GM19438 (cell line): Measurements from ENCODE around the gene PSME1.

Experiments used
- ATAC-seq: cut with Tn5 transposase; IDR thresholded peaks from one replicate; pipeline ENCODE4 v1.9.1; 2021; ENCODE audit warnings: low read depth; ENCODE audit not compliant: unreplicated experiment

Gene PSME1

GRCh38 chr14:24145690-24146452 lies 9.9 kb downstream of the PSME1 start:
- ATAC-seq, result no peak

DNA sequence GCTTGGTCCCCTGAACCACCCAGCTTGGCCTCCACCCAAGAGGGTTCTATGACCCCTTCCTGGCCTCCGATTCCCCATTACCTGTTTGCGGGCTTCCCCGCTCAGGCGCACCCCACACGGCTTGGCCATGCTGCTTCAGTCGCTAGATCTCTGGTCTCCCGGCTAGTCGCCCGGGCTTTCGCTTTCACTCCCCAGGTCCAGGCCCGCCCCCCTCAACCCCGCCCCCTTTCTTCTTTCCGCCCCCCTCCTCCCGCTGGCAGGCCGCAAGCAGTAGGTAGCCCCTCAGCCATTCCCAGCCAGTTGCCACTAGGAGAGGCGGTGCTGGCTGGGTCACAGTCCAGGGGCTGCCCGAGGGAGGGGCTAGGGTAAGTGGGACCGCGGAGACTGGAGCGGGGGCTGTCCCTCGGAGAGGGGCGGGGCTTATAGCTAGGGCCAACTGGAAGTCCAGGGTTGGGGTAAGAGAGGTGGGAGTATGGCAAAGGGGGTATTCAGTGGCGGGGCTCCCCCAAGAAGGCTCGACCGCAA lies 10.5 kb downstream of the PSME1 start, which contains the start of gene PSME2:
TSS of gene PSME2 (minus strand) at position 158 of the 525 bp plus-strand sequence. CDS start at position 129, 29 bp downstream.
- peak; percentile 59 for ATAC-seq

- ATAC-seq, result peak; percentile 82
Measured at GRCh38 chr14:24146978-24147760, 11.2 kb downstream of the PSME1 start, which contains the start of gene RNF31. Gene RNF31, plus strand, starts transcription at chr14:24147498. Its CDS starts 201 bp downstream, at chr14:24147699.

GRCh38 chr14:24147761-24148428 lies 11.9 kb downstream of the PSME1 start:
- ATAC-seq, result no peak

DNA sequence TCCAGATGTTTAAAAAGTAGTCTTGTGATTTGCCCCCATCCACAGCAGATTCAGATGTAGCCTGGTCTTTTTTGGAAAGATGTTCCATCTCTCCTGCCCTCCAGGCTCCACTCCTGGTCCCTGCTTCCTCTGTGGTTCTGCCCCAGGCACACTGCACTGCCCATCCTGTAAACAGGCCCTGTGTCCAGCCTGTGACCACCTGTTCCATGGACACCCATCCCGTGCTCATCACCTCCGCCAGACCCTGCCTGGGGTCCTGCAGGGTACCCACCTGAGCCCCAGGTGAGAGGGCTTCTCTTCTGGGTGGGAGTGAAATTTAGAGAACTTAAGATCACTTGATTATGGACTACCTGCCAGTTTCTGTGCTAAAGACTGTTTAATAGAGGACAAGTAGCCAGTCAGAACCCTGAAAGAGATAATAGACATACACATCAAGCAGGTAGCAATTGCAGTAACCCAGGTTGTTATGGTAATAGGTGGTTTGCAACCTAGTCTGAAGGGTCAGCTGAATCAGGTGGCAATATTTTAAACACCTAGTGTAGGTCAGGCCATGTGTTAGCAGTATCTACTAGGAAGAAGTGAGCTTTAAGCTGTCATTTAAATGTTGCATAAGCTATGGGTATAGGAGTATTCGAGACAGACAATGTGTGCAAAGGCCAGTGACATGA lies 13.4 kb downstream of the PSME1 start:
- no peak for ATAC-seq

- no peak for ATAC-seq
Measured at GRCh38 chr14:24150061-24150460, 14.1 kb downstream of the PSME1 start.

GRCh38 chr14:24150567-24150966 lies 14.6 kb downstream of the PSME1 start:
- no peak for ATAC-seq

DNA sequence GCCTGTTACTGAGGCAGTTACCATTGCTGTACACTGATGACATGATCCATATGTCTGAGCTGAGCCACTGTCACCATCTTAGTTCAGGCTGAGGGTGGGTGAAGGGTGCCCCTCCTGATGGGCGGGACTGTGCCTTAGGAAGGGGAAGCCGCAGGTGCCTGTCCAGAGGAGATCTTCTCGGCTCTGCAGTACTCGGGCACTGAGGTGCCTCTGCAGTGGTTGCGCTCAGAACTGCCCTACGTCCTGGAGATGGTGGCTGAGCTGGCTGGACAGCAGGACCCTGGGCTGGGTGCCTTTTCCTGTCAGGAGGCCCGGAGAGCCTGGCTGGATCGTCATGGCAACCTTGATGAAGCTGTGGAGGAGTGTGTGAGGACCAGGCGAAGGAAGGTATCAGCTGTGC lies 15.0 kb downstream of the PSME1 start:
- no peak for ATAC-seq

DNA sequence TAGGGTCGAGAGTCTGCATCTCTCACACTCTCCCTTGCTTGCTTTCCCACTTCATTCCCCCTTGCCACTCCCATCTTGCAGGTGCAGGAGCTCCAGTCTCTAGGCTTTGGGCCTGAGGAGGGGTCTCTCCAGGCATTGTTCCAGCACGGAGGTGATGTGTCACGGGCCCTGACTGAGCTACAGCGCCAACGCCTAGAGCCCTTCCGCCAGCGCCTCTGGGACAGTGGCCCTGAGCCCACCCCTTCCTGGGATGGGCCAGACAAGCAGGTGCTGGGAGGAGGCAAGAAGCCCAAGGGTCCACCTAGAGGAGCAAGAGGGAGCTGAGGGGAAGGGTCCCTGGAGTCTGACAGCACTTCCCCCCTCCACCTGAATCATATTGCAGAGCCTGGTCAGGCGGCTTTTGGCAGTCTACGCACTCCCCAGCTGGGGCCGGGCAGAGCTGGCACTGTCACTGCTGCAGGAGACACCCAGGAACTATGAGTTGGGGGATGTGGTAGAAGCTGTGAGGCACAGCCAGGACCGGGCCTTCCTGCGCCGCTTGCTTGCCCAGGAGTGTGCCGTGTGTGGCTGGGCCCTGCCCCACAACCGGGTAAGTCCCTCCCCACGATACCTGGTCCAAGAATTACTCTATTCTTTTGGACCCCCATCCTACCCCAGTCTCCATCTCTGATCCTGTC lies 15.5 kb downstream of the PSME1 start:
- no peak for ATAC-seq

- ATAC-seq, result no peak
Measured at GRCh38 chr14:24155100-24155499, 19.1 kb downstream of the PSME1 start.

- no peak for ATAC-seq
Measured at GRCh38 chr14:24156840-24157239, 20.8 kb downstream of the PSME1 start.

DNA sequence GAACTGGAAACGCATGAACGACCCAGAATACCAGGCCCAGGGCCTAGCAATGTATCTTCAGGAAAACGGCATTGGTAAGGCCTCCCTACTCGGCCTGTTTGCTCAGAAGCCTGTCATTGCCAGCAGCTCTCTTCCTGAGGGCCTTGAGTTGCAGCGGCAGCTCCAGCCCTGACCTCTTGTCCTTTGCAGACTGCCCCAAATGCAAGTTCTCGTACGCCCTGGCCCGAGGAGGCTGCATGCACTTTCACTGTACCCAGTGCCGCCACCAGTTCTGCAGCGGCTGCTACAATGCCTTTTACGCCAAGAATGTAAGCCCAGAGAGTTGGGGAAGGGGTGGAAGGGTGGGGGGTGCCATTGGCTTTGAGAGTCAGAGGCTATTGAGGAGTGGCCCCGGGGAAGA lies 21.3 kb downstream of the PSME1 start:
- ATAC-seq, result no peak

GRCh38 chr14:24159777-24160498 lies 23.9 kb downstream of the PSME1 start:
- ATAC-seq, result no peak

DNA sequence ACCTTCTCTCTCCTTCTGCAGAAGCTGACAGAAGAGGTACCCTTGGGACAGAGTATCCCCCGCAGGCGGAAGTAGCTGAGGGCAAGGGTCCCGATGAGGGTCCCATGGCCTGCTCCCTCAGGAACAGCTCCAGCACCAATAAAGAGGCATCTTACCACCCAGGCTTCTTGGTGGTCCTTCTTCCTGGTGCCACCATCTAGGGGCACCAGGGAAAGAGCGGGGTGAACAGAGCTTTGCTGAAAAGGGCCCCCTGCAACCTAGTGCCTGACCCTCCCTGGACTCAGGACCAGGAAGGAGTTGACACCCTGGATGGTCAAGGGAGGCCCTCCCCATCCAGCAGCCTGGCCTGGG lies 24.5 kb downstream of the PSME1 start:
- no peak for ATAC-seq

- peak; percentile 81 for ATAC-seq
Measured at GRCh38 chr14:24160850-24161804, 25.1 kb downstream of the PSME1 start, which contains the start of gene IRF9. Gene IRF9, plus strand, starts transcription at chr14:24161265. Its CDS starts 880 bp downstream, at chr14:24162145.

GRCh38 chr14:24162093-24162492 lies 26.1 kb downstream of the PSME1 start:
- no peak for ATAC-seq

DNA sequence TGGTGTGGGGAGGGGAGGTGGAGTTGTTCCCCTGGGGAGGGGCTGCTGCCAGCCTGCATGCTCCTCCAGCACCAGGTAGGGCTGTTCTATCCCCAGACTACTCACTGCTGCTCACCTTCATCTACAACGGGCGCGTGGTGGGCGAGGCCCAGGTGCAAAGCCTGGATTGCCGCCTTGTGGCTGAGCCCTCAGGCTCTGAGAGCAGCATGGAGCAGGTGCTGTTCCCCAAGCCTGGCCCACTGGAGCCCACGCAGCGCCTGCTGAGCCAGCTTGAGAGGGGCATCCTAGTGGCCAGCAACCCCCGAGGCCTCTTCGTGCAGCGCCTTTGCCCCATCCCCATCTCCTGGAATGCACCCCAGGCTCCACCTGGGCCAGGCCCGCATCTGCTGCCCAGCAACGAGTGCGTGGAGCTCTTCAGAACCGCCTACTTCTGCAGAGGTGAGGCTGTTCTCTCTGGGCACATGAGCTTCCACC lies 28.6 kb downstream of the PSME1 start:
- ATAC-seq, result no peak

DNA sequence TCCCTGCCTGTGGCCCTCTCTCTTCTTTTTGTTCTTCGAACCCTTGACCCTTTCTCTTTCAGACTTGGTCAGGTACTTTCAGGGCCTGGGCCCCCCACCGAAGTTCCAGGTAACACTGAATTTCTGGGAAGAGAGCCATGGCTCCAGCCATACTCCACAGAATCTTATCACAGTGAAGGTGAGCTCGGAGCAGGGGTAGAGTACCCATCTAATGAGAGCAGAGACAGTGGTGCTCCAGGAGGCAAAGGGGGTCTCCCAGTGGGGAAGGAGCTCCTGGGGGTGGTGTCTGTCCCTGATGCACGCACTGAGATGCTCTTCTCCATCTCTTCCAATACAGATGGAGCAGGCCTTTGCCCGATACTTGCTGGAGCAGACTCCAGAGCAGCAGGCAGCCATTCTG lies 29.8 kb downstream of the PSME1 start:
- ATAC-seq, result no peak
